Gastroesophageal sphincter (tissue), 4 donors: ENCODE measurements around the gene RSPH9. TPM values are rescaled to one million over a fixed set of nuclear protein-coding genes. Genes with fewer than 3 reads are reported as not detected.

Source experiments
- ATAC-seq: fragments of 150-250 bp; one replicate; pipeline ENCODE4 v1.9.1; 2016; ENCODE audit warnings: mild to moderate bottlenecking, moderate library complexity
- H3K27ac ChIP-seq, 4 donors: fragments of 200-600 bp; sonication (generic) in 3 of 4; 1 replicate in 3 of 4; 2 replicates in 1 of 4; pipeline ENCODE4 v1.5.1; 2016 to 2019
- H3K27me3 ChIP-seq: fragments of 200-600 bp; sonication (generic); one replicate; pipeline ENCODE4 v1.5.1; 2019
- H3K36me3 ChIP-seq, 2 donors: fragments of 200-600 bp; sonication (generic); one replicate each; pipeline ENCODE4 v1.5.1; 2019; ENCODE audit warnings: control low read depth in 1 of 2
- H3K4me1 ChIP-seq, 3 donors: fragments of 200-600 bp; sonication (generic); 1 replicate in 2 of 3; 2 replicates in 1 of 3; pipeline ENCODE4 v1.5.1; 2016 to 2019; ENCODE audit warnings: control low read depth in 2 of 3
- H3K4me3 ChIP-seq, 2 donors: fragments of 200-600 bp; sonication (generic); one replicate each; pipeline ENCODE4 v1.5.1; 2019; ENCODE audit warnings: mild to moderate bottlenecking in 1 of 2, moderate library complexity in 1 of 2
- H3K9me3 ChIP-seq, 3 donors: fragments of 200-600 bp; sonication (generic); one replicate each; pipeline ENCODE4 v1.5.1; 2017 to 2019; ENCODE audit warnings: control low read depth in 2 of 3
- CTCF ChIP-seq, 4 experiments: fragments of 200-600 bp in 2 of 4; fragments of 450-650 bp in 2 of 4; sonication (generic) in 1 of 4; IDR thresholded peaks; one replicate each; pipeline ENCODE4 v1.5.1; 2017 to 2019; ENCODE audit warnings: antibody characterized with exemption in 4 of 4, mild to moderate bottlenecking in 2 of 4, moderate library complexity in 2 of 4
- EP300 ChIP-seq: sonication (generic); formaldehyde crosslinking; IDR thresholded peaks from one replicate; pipeline ENCODE4 v1.6.1; 2017; ENCODE audit warnings: antibody characterized with exemption, mild to moderate bottlenecking
- POLR2A ChIP-seq, 2 donors: fragments of 450-650 bp; IDR thresholded peaks; one replicate each; pipeline ENCODE4 v1.6.1; 2017; ENCODE audit warnings: antibody characterized with exemption in 2 of 2, mild to moderate bottlenecking in 2 of 2, moderate library complexity in 1 of 2
- POLR2AphosphoS5 ChIP-seq: sonication (generic); formaldehyde crosslinking; IDR thresholded peaks from one replicate; pipeline ENCODE4 v1.6.1; 2017; ENCODE audit warnings: antibody characterized with exemption
- WGBS, 2 donors: methylation state at CpG; one replicate each; pipeline ENCODE4 v1.1.5; 2018; ENCODE audit warnings: low coverage in 1 of 2; 5-methylcytosine and 5-hydroxymethylcytosine counted together
- total RNA-seq, 4 donors: library from RNA; depleted of rRNA; stranded (reverse); fragments of >200 nt; gene quantifications; one replicate each; pipeline ENCODE4 v1.1.0, GENCODE V29; 2016

The RSPH9 gene
- total RNA-seq, 4 donors from 2014 or later = 0.16 TPM; not detected in 3

- H3K9me3 ChIP-seq = no peaks in the 10 kb centered on the region
- 90 to 94% methylated on average over 6 to 8 of the region's 9 CpGs for WGBS, 2 donors
- H3K4me3 ChIP-seq = no peak overlapping the region
- no peak overlapping the region for H3K27ac ChIP-seq
- H3K36me3 ChIP-seq = peaks cover 0 to 72% of the 10 kb centered on the region in 2 donors
- no peaks in the 10 kb centered on the region for H3K4me1 ChIP-seq
- no peak for ATAC-seq
- H3K27me3 ChIP-seq = no peaks in the 10 kb centered on the region
- TF ChIP-seq POLR2AphosphoS5 (no peak), CTCF (IDR thresholded peaks at IDR 0.05) (no peak), POLR2A (IDR thresholded peaks at IDR 0.05) (no peak), EP300 (no peak)
Observed at GRCh38 chr6:43616725-43617472, 27.9 kb upstream of the RSPH9 start.

- Histone ChIP-seq H3K9me3 (no peaks in the 10 kb centered on the region), H3K27me3 (no peaks in the 10 kb centered on the region), H3K27ac (no peak overlapping the region), H3K36me3 (peaks cover 0 to 80% of the 10 kb centered on the region in 2 donors), H3K4me3 (no peak overlapping the region), H3K4me1 (peaks cover 0 to 10% (median 0%) of the 10 kb centered on the region in 3 donors)
- no peak for TF ChIP-seq POLR2AphosphoS5
- no peak for ATAC-seq
- 95 to 100% methylated on average over 3 to 6 of the region's 12 CpGs for WGBS, 2 donors
Observed at GRCh38 chr6:43621078-43621835, 23.6 kb upstream of the RSPH9 start.

GRCh38 chr6:43621836-43622180 lies 23.0 kb upstream of the RSPH9 start:
- no peak for ATAC-seq

GRCh38 chr6:43622541-43622940 lies 22.3 kb upstream of the RSPH9 start:
- ATAC-seq = no peak
- TF ChIP-seq EP300 = no peak
- no peak for TF ChIP-seq POLR2A (IDR thresholded peaks at IDR 0.05)
- 71% methylated on average over 1 of the region's 10 CpGs; no CpG with 5 or more reads in 1 of the 2 donors for WGBS, 2 donors
- Histone ChIP-seq H3K27ac (no peak overlapping the region), H3K36me3 (peaks cover 0 to 80% of the 10 kb centered on the region in 2 donors), H3K4me1 (peaks cover 0 to 23% (median 7%) of the 10 kb centered on the region in 3 donors), H3K4me3 (no peak overlapping the region), H3K27me3 (no peaks in the 10 kb centered on the region), H3K9me3 (no peaks in the 10 kb centered on the region)

More at GRCh38 chr6:43621836-43622180, 23.0 kb upstream of the RSPH9 start:
- TF ChIP-seq CTCF (IDR thresholded peaks at IDR 0.05) (no peak), POLR2AphosphoS5 (no peak), EP300 (no peak), POLR2A (IDR thresholded peaks at IDR 0.05) (no peak)
- WGBS, 2 donors = 95 to 100% methylated on average over 2 to 9 of the region's 10 CpGs
- Histone ChIP-seq H3K27me3 (no peaks in the 10 kb centered on the region), H3K4me3 (no peak overlapping the region), H3K4me1 (peaks cover 0 to 16% (median 0%) of the 10 kb centered on the region in 3 donors), H3K9me3 (no peaks in the 10 kb centered on the region), H3K27ac (no peak overlapping the region), H3K36me3 (peaks cover 0 to 80% of the 10 kb centered on the region in 2 donors)

DNA sequence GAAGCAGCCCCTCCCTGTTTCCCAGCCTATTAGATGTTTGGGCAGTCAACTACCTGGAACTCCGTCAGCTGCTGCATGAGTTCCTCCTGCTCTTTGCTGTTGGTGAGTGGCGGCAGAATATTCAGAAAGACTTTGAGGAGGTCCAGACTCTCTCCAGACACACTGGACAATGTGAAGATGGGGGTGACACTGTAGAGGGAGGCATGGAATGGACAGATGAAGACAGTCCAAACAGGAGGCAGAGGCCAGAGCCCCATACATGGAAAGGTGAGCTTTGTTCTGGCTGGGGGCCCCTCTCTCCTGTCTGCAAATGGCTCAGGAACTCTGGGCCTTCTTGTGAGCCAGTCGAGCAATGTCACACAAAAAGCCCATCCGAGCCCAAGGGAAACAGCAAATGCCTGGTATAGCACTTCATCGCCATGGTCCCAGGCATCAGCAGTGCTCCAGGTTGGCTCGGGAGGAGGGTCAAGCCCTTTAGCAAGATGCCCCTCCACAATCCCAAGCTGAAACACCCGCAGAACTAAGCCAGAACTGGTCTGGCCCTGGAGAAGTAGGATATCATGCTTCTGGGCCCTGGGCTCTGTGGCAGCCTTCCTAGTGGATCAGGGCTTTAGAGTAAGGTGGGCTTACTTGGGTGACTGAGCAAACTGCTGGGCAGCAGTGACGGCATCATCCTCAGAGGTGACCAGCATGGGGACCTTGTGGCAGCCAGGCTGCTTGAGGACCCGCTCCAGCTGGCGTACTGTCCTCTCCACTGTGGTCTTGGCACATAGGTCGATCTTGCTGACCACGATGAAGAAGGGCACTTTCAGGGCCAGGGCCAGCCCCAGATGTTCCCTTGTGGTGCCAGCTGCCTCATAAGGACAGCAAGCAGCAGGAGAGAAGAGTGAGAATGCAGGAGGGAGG lies 20.7 kb upstream of the RSPH9 start:
- ATAC-seq = no peak
- peaks cover 0 to 34% (median 9%) of the 10 kb centered on the region in 3 donors for H3K4me1 ChIP-seq
- H3K36me3 ChIP-seq = peaks cover 0 to 69% of the 10 kb centered on the region in 2 donors
- H3K4me3 ChIP-seq = no peak overlapping the region
- 80% methylated on average over 1 of the region's 12 CpGs; no CpG with 5 or more reads in 1 of the 2 donors for WGBS, 2 donors
- TF ChIP-seq CTCF (IDR thresholded peaks at IDR 0.05) (no peak), EP300 (no peak), POLR2A (IDR thresholded peaks at IDR 0.05) (no peak), POLR2AphosphoS5 (no peak)
- no peaks in the 10 kb centered on the region for H3K27me3 ChIP-seq
- H3K9me3 ChIP-seq = no peaks in the 10 kb centered on the region
- no peak overlapping the region for H3K27ac ChIP-seq
